ENCODE data around the gene TECPR1.

The TECPR1 gene

DNA sequence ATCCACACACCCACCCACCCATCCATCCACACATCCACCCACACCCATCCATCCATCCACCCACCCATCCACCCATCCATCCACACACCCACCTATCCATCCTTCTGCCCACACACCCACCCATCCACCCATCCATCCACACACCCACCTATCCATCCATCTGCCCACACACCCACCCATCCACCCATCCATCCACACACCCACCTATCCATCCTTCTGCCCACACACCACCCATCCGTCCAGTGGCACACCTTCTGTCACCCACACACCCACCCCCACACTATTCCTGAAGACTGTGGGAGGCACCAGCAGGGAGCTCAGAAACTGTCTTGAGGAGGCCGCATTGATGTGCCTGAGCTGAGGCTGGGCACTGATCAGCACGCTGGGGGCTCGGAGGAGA, 9.1 kb downstream of the TECPR1 start:
- DNase-seq (ENCODE audit: low spot score) = no peak

DNA sequence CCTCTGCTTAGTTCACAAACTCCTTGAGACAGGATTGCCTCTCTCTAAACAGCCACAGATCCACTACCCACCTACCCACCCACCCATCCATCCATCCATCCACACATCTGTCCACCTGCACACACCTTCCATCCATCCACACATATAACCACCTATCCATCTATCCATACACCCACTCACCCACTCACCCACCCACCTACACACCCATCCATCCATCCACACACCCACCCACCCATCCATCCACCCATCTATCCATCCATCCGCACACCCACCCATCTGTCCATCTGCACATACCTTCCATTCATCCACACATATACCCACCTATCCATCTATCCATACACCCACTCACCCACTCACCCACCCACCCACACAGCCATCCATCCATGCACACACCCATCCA, 9.7 kb downstream of the TECPR1 start:
- no peak for DNase-seq (ENCODE audit: low spot score)

DNA sequence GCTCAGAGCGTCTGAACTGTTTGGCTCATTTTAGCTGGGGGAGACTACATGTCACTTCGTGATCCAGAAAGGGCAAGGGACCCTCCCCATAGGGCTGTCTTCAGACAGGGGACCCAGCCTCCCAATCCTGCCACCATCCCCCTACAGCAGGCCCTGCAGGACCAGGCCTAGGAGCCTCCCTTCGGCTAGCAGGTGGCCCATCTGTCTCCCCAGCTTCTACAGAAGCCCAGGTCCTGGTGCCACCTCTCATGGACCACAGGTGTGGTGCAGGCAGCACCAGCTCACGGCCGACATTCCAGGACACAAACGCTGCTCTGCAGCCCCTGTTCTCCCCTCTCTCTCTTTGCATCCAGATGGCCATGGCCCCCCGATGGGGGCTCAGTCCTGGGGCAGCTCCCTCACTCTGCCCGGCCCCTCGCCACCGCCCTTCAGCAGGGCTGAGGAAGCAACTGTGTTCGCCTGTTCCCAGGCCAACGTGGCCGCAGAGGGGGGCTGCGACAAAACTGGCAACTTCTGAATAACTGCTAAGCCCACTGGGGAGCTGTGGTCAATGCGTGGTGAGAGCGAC, 10.3 kb downstream of the TECPR1 start:
- no peak for DNase-seq (ENCODE audit: low spot score)

DNA sequence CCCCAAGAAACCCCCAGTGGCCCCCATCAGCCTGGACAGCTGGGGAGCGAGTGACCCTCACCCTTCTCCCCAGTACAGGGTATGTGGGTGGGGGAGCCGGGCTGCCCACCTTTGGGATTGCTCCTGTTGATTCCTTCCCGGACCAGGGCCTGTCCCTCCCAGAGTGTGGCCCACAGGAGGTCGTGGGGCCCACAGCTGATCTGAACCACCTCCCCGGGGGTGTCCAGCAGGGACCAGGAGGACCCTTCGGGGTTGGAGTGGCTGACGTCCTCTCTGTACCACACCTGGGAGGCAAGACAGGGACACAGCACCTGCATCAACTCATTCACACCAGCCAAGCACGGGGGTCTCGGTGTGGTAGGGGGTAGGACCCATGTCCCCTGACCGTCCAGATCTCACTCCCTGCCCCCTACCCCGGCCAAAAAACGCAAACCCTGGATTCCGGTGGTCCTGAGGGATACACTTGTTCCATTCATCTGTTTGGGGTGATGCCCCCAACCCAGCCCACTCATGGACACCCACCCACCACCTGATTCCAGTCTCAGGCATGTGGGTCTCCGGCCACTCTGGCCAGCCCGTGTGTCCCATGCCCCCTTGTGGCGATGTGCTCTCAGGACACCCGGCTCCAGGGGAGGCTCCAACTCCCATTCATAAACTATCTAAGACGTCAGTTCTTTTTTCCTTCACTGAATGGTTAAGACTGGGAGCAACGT, 10.9 kb downstream of the TECPR1 start:
- peak; percentile 19 for DNase-seq (ENCODE audit: low spot score)

DNA sequence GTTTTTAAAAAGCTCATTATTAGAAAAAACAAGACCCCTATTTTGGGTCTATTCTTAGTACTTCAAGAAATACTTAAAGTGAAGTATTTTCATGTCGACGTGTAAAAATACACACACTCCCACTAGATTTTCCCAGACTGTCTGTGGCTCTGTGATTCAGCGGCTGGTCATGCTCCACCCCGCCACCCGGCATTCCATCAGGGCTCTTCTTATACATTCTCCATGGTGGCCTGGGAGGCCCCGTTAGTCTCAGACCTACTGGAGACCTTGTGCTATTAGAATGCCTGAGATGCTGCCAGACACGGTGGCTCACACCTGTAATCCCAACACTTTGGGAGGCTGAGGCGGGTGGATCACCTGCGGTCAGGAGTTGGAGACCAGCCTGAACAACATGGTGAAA, 13.1 kb downstream of the TECPR1 start:
- no peak for DNase-seq (ENCODE audit: low spot score)

DNA sequence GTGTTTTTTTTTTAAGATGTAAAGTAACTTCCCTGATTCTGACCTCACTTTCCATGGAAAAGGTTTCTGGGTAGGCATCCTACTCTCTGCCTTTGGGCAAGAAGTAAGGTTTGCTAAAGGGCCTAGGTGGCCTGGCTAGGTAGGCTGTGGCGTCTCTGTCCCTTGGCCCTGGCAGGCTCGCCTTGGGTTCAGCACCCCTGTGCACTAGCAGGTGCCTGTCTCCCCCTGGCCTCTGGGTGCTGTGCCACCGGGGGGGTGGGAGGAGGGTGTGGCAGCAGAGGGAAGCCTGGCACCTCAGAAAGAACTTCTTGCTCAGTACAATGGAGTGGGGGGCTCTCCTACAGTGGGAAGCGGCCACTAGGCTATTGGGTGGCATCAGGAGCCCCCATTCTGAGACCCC, 14.0 kb downstream of the TECPR1 start:
- no peak for DNase-seq (ENCODE audit: low spot score)

DNA sequence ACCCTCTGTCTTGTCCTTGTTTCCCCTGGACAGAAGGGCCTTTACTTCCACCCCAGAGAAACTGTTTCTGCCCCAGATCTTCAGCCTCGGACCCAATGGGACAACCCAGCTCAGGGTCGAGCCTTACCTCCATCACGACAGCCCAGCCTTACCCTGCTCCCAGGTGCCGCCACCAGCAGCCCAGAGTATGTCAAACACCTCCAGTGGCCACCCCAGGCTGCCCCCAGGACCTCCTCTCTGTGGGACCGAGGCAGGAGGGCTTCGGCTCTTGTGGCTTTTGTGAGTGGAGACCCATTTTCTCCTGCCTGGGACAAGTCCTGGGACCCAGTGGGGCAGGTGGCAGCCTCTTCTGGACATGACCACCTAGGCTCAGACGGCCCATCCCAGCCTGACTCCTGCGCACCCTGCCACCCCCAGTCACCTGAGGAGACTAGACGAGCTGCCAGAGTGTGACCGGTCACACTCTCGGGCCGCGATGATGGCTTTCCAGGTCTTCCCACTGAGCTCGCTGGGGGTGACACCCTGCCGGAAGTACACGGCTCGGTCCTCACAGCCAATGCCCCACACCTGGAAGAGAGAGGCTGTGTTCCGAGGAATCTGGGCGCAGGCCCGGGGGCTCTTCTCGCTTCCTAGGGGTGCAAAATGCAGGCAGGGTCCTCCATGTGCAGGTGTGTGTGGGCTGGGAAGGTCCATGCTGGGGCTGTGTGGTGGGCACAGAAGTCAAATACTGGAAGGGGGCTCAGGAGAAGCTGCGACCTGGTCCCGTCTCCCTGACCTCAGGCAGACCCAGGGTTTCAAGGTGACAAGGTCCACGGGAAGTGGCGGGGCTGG, 15.5 kb downstream of the TECPR1 start:
- no peak for DNase-seq (ENCODE audit: low spot score)

DNA sequence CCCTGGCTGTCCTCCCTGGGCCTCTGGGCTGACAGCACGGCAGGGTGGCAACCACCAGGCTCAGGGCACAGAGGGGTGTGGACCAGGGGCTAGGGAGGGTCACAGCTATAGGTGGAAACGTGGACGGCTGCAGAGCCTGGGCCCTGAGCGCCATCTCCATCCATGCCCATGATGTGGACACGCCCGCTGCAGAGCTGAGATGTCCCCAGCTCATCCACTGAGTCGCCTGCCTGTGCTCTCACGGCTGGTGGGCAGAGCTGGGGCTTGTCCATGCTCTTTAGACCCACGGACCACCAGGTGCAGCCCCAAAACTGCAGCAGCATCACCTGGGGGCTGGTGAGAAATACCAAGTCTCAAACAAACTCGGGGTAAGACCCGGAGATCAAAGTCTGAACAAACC, 16.1 kb downstream of the TECPR1 start:
- DNase-seq (ENCODE audit: low spot score) = no peak

DNA sequence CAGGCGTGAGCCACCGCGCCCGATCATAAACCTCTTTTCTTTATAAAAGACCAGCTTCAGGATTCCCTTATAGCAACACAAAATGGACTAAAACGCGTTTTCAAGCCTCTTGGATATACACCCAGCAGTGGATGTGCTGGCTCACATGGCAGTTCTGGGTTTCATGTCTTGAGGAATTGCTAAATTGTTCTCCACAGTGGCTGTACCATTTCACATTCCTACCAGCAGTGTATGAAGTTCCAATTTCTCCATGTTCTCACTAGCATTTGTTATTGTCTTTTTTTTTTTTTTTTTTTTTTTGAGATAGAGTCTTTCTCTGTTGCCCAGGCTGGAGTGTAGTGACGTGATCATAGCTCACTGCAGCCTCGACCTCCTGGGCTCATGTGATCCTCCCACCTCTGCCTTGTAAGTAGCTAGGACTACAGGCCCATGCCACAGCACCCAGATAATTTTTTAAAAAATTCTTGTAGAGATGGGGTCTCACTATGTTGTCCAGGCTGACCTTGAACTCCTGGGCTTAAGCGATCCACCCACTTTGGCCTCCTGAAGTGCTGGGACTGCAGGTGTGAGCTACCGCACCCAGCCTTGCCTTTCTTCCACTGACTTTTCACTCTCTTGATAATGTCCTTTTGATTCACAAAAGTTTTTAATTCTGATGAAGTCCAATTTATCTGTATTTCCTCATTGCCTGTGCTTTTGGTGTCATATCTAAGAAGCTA, 17.4 kb downstream of the TECPR1 start:
- DNase-seq (ENCODE audit: low spot score) = no peak

DNA sequence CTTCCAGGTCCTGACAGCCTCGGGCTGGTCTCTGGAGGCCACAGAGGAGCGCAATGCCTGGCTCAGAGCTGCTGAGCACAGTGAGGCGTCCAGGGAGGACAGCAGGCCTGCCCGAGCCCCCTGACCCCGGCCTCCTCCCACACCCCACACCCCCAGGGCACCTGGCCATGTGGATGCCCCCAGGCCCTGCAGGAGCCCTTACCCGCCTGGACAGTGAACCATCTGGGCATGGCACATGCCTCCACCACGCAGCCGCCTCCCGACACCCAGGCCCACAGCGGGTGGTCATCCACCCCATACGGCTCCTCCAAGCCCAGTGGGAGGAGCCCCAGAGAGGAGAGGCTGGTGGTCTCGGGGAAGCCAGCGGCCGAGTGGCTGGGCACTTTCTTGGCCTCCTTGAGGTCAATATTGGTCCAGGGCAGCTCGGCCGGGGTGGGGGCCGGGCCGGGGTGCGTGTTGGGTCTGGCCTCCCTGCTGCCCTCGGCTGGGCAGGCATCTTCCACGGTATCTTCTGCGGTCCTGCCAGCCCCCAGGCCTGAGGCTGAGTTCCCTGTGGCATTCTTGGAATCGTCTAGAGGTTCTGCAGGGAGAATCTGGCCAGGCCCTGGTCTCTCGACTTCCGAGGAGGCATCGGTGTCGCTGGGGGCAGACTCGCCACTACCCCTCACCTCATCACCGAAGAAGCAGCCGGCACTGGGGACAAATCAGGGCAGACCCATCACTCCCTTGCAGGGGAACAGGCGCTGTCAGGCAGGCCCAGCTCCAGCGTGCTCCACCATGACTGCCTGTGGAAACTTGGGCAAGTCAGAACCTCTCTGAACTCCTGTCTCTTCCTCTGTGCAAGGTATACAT, 18.6 kb downstream of the TECPR1 start:
- DNase-seq (ENCODE audit: low spot score) = no peak

DNA sequence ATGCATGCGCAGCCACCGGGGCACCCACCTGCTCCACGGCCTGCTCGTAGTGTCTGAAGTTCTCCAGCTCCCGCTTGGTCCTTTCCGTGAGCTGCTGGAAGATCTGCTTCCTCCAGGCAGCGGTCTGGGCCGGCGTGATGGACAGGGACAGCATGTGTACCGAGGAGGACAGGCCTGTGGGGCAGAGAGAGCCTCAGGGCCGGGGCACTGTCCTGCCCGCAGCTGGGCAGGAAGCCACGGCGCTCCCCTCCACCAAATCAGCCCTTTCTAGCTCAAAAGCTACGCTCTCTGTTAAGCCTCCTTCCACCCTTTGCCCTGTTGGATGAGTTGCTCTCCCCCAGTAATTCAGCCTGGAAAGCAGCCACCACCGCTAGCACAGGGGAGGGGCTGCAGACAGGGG, 19.2 kb downstream of the TECPR1 start:
- no peak for DNase-seq (ENCODE audit: low spot score)

DNA sequence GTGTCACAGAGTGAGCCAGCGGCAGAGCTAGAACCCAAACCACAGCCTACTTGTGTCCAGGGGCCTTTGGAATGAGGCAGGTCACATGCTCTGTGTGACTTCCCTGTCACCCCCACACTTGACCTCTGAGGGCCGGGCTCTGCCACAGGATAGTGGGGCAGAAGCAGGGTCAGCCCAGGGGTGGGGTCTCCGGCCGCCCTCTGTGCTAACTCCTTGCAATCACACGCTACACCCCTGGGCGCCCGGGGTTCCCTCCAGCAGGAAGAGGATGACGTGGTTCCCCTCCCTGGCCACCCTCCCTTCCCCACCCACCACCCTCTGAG, 19.8 kb downstream of the TECPR1 start:
- DNase-seq (ENCODE audit: low spot score) = no peak

DNA sequence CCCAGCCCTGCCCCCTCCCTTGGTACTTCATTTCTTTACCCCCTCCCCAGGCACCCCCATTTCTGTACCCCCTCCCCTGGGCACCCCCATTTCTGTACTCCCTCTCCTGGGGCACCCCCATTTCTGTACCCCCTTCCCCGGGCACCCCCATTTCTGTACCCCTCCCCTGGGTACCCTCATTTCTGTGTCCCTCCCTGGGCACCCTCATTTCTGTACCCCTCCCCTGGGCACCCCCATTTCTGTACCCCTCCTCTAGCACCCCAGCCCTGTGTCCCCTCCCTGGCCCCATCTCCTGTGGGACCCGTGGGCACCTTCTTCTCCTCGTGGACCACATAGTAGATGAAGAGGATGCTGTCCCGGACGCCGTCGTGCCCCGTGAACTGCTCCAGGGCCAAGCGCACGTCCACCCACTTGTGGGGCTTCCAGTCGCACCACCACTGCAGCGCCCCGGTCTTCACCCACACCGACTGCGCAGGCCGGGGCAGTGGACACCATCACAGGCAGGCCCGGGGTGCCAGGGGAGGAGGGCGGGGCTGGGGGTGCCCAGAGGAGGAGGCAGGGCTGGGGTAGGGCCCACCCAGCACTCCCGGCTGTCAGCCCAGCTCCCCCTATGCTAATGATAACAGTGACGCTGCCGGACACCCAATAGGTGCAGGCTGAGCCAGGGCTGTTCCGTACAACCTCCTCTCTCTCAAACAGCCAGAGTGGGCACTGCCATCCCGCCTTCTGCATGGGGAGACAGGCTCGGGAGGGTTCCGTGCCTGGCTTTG, 20.4 kb downstream of the TECPR1 start:
- no peak for DNase-seq (ENCODE audit: low spot score)

DNA sequence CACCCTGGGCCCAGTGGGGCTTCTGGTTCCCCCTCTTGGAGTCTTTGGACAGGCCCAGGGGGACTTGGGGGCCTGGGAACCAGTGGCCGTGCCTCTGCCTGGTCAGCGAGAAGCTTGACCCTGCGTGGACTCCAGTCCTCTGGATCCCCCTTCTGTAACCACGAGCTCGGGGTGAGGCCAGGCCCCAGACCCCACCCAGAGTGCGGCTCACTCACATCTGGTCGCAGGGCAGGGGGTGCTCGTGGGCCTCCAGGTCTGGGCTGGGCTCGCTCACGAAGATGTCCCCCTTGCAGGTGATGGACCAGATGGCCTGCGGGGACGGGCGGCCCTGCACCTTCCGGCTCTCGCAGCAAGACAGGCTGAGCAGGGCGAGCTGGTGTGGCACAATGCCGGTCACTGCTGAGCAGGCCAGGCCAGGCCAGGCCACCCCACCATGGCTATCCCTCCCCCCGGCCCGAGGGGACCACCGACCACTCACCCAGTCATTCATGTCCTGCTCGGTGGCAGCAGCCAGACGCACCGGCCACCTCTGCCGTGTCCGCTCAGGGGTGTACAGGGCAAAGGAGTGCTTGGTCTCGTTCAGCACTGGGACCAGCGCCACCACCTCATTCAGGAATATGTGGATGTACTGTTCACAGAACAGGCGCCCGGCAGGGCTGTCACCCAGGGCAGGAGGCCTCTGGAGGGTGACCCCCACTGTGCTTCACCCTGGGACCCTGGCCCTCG, 21.1 kb downstream of the TECPR1 start:
- DNase-seq (ENCODE audit: low spot score) = no peak

DNA sequence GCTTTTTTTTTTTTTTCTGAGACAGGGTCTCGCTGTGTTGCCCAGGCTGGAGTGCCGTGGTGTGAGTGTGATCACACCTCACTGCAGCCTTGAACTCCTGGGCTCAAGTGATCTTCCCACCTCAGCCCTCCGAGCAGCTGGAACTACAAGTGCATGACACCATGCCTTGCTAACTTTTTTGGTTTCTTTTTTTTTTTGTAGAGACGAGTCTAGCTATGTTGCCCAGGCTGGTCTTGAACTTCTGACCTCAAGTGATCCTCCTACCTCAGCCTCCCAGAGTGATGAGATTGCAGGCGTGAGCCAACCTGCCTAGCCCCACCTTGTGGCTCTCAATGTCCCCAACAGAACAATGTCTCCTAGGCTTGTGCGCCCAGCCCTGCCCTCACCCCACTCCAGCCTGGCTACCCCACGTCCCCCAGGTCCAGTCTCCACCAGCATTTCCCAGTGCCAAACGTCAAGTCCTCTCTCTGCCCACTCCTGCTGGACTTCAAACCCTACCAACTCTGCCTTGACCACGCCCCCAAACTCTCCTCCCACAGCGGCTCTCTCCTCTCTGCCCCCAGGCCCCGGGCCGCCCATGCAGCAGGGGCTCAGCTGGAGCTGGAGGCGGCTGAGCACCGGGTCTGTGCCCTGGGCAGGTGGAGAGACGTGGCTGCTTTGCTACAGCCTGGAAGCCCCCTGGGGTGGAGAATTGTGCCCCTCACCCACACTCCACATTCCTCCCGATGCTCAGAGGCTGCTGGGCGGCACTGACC, 21.9 kb downstream of the TECPR1 start:
- no peak for DNase-seq (ENCODE audit: low spot score)

DNA sequence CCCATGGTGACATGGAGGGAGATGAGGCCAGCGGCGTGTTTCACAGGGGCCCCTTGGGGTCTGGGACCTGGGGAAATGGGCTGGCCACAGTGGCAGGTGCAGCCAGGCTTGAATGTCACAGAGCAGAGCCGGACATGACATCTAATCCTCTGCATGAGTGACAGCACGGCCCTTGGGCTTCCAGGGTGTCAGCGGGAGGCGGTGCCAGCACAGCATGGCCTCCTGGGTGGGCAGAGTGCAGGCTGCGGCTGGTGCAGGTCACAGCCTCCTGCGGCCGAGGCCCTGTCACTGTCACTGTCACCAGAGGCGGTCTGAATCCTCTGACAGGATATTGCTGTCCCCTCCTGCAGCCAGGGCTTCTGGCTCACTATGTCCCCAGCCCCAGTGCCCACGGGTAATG, 22.6 kb downstream of the TECPR1 start:
- DNase-seq (ENCODE audit: low spot score) = no peak

DNA sequence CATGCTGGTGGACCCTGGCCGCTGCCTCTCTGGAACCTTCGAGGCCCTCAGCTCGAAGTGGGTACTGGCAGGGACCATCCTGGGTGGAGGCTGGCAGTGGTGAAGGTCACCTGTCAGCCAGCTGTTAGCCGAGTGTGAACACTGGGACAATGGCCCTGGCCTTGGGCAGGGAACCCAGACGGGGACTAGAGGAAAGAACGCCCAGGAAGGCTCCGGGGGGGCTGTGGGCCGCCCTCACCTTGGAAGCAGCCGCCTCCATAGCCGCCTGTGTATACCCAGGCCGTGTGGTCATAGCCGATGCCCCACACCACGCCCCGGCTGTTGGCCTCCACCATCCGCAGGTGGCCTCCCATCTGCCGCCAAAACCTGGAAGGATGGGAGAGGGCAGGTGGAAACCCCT, 23.2 kb downstream of the TECPR1 start:
- no peak for DNase-seq (ENCODE audit: low spot score)

DNA sequence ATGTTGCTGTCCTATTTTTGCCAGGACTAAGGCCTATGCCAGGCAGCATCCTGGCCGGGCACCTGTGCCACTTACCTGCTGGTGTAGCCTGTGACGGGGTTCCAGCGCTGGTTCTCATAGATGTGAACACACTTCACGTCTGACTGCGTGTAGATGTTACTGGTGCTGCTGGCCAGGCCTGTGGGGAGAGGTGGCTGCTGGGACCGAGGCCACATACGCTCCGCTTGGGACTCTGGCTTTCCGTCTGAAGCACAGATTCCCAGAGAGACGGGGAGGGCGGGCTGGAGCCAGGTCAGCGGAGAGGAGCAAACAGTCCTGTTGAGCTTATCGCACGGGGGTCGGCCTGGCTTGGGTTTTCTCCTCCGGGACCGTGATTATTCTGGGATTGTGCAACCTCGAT, 24.1 kb downstream of the TECPR1 start:
- DNase-seq (ENCODE audit: low spot score) = no peak

DNA sequence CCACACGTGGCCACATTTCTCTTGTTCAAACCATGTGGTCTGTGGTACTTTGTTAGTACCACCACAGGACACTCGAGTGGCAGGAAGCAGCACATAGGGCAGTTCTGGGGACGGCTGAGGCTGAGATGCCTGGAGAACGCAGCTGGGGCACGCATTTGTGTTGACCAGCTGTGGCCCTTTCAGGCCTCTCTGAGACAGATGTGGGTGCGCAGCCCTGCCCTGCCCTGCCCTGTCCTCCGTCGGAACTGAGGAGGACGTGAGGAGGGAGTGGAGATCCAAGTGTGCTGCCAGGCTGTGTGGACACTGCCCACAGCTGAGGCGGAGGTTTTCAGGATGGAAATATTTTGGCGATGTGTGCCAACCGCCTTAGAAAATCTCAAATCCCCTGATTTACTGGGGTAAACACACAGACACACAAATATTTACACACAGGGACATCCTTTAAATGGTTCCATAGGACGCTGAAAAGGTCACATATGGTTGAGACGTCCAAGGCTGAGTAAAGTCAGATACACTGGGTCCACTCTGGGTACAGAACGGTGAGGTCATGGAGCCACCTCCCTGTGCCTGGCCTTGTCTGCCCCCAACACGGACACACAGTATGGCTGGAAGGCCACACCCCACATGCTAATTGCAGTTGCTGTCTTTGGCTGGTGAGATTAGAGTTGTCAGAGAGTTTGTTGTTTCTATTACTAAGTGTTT, 26.0 kb downstream of the TECPR1 start:
- no peak for DNase-seq (ENCODE audit: low spot score)
